Left ventricle myocardium inferior (tissue), 1 donor: Measurements from ENCODE around the gene IQSEC3. TPM values are rescaled to one million over a fixed set of nuclear protein-coding genes. Genes with fewer than 3 reads are reported as not detected.

Experiments
- DNase-seq: peaks from one replicate; pipeline ENCODE4 v3.0.0-alpha.2; 2020
- H3K27ac ChIP-seq: fragments of 200-600 bp; replicated peaks from 2 replicates; pipeline ENCODE4 v1.8.0; 2021
- H3K27me3 ChIP-seq: fragments of 200-600 bp; 2 replicates; pipeline ENCODE4 v1.8.0; 2021; ENCODE audit warnings: low read depth
- H3K36me3 ChIP-seq: fragments of 200-600 bp; 2 replicates; pipeline ENCODE4 v1.8.0; 2021
- H3K4me1 ChIP-seq: fragments of 200-600 bp; 2 replicates; pipeline ENCODE4 v1.8.0; 2021
- H3K4me3 ChIP-seq: fragments of 200-600 bp; 2 replicates; pipeline ENCODE4 v1.8.0; 2021; ENCODE audit warnings: mild to moderate bottlenecking, moderate library complexity
- H3K9me3 ChIP-seq: fragments of 200-600 bp; replicated peaks from 2 replicates; pipeline ENCODE4 v1.8.0; 2021
- intact Hi-C: fragments of 100-400 bp; cut with micrococcal nuclease; formaldehyde crosslinking; loops from one replicate; pipeline ENCODE4 v1.11.0; 2022
- total RNA-seq: library from RNA; stranded (reverse); fragmentation: NEBNext Ultra II Directional; extraction: Animal tissue kit (Norgen Biotek cat#: 25700); gene quantifications from one replicate; pipeline ENCODE4 v1.2.1, GENCODE V29; 2021
- TF ChIP-seq, protein P1 (sequence below): fragments of 200-600 bp; IDR thresholded peaks from 2 replicates; pipeline ENCODE4 v1.8.0; 2021; ENCODE audit warnings: antibody characterized with exemption, mild to moderate bottlenecking, borderline replicate concordance
- donor health status: DM: no; HTN: yes; CAD: no; lungs with severe emphysema.

The IQSEC3 gene
- total RNA-seq, 1 donor from 2014 or later = 0.69 TPM

- Histone ChIP-seq H3K9me3 (no peaks in the 10 kb centered on the region), H3K4me3 (no peak overlapping the region), H3K27ac (no peak overlapping the region), H3K36me3 (no peaks in the 10 kb centered on the region), H3K27me3 (peaks cover 67% of the 10 kb centered on the region), H3K4me1 (no peaks in the 10 kb centered on the region)
- intact Hi-C loops = no loop called here
- DNase-seq = no peak
- TF ChIP-seq, protein P1, sequence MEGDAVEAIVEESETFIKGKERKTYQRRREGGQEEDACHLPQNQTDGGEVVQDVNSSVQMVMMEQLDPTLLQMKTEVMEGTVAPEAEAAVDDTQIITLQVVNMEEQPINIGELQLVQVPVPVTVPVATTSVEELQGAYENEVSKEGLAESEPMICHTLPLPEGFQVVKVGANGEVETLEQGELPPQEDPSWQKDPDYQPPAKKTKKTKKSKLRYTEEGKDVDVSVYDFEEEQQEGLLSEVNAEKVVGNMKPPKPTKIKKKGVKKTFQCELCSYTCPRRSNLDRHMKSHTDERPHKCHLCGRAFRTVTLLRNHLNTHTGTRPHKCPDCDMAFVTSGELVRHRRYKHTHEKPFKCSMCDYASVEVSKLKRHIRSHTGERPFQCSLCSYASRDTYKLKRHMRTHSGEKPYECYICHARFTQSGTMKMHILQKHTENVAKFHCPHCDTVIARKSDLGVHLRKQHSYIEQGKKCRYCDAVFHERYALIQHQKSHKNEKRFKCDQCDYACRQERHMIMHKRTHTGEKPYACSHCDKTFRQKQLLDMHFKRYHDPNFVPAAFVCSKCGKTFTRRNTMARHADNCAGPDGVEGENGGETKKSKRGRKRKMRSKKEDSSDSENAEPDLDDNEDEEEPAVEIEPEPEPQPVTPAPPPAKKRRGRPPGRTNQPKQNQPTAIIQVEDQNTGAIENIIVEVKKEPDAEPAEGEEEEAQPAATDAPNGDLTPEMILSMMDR = no peak
These were observed 30.0 kb downstream of the IQSEC3 start for GRCh38 chr12:96543-96942.

GRCh38 chr12:98924-99352 lies 32.4 kb downstream of the IQSEC3 start:
- DNase-seq = no peak
- H3K27me3 ChIP-seq = peaks cover 80% of the 10 kb centered on the region

DNA sequence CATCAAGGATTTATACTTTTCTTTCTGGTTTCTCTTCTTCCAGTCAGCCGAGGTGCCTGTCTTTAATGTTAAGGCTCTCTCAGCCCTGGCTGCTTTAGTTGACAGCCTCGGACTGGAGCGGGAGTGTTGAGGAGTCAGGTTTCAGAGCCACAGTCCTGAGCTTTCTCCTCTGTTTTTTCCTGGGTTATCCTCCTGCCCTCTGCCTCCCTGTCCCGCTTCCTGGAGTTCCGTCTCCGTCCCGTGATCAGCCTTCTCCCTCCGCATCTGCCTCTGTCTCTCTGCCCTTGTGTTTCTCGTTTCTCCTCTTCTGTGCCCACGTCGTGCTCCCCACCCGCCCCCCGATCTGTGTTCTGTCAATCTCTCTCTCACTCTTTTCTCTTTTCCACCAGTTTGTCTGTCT lies 33.0 kb downstream of the IQSEC3 start:
- Histone ChIP-seq H3K4me1 (no peaks in the 10 kb centered on the region), H3K36me3 (no peaks in the 10 kb centered on the region), H3K27me3 (peaks cover 81% of the 10 kb centered on the region), H3K27ac (no peak overlapping the region), H3K9me3 (no peaks in the 10 kb centered on the region), H3K4me3 (no peak overlapping the region)
- DNase-seq = no peak
- intact Hi-C loops = no loop called here
- TF ChIP-seq, protein P1 = no peak

More at GRCh38 chr12:98924-99352, 32.4 kb downstream of the IQSEC3 start:
- H3K4me1 ChIP-seq = no peaks in the 10 kb centered on the region
- intact Hi-C loops = no loop called here
- H3K36me3 ChIP-seq = no peaks in the 10 kb centered on the region
- H3K9me3 ChIP-seq = no peaks in the 10 kb centered on the region
- no peak overlapping the region for H3K27ac ChIP-seq
- TF ChIP-seq, protein P1 = no peak
- no peak overlapping the region for H3K4me3 ChIP-seq

DNA sequence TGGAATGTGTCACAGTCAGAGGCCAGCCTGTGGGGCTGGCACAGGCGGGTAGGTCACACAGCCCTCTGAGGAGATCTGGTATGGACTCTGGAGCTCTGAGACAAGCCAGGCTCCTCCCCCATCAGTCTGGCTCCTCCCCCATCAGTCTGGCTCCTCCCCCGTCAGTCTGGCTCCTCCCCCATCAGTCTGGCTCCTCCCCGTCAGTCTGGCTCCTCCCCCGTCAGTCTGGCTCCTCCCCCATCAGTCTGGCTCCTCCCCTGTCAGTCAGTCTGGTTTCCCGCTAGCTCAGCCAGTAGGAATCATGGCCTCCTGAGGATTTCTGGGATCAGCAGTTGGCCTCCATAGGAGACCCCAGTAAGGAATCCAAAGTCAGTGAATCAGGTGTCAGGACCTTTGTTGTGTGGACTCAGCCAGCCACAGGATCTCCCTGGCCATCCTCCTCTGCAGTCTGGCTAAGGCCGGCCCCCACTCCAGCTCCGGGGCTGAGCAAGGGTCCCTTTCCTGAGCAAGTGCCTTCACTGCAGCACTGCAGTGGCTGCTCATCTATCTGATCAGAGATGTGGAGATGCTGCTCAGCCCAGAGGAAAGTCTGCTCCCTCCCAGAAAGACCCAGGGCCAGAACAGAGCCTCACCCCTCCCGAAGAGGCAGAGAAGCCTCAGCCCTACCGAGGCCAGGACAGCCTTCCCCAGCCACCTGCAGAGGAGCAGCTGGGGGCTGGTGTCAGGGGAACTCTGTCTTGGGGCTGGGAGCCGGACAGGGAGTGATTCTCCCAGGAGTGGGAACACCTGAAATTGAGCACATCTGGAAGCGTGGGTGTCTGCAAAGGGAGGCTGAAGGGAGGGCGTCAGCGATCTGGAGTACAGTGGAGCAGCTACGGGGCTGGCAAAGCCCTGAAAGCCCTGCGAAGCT lies 35.7 kb downstream of the IQSEC3 start:
- Histone ChIP-seq H3K4me1 (peaks cover 6% of the 10 kb centered on the region), H3K27ac (no peak overlapping the region), H3K36me3 (no peaks in the 10 kb centered on the region), H3K9me3 (no peaks in the 10 kb centered on the region), H3K27me3 (peaks cover 80% of the 10 kb centered on the region), H3K4me3 (no peak overlapping the region)
- TF ChIP-seq, protein P1 = no peak
- intact Hi-C loops = no loop called here
- DNase-seq = no peak

DNA sequence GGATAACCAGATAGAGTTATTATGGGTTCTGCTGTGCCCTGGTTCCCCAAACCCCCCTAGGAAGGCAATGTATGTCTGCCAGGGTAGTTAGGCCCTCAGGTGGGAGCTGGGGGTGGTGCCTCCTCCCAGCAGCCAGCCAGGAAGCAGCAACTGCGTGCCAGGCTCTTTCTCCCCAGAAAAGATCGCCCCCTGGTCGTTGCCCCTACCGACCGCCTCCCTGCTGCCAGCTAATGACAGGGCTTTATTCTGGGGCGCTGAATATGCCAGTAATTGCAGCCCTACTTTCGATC lies 36.3 kb downstream of the IQSEC3 start:
- DNase-seq = no peak
- Histone ChIP-seq H3K27me3 (peaks cover 74% of the 10 kb centered on the region), H3K9me3 (no peaks in the 10 kb centered on the region), H3K4me1 (peaks cover 6% of the 10 kb centered on the region), H3K36me3 (no peaks in the 10 kb centered on the region), H3K27ac (no peak overlapping the region), H3K4me3 (no peak overlapping the region)
- TF ChIP-seq, protein P1 = no peak
- intact Hi-C loops = no loop called here
